Measurements from ENCODE around the gene RAB40A.
"Not testable (repeated sequence)": the region's sequence is repeated elsewhere in the genome, so short reads cannot be mapped to it uniquely, and the experiment has no call there.

Gene RAB40A

GRCh38 chrX:103524747-103525146 lies 5.5 kb upstream of the RAB40A start:
- DNase-seq (ENCODE audit: extremely low read depth in 1 of 2, low read depth in 1 of 2) = no peak

DNA sequence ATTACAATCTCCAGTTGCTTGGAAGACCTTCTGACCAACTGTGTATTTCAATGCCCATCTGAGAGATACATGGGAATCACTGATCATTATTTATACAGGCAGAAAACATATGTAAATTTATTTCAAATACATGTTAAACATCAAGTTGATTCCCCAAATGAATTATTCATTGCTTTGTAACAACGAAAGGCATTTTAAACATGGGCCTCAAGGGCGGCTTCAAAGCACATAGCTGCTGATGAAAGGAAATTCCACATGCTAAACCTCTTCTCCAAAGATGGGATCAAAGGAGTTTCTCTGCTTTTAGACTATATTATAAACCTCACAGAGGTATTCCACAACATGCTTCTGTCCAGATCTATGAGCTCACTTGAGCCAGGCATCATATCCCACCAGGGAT lies 4.3 kb upstream of the RAB40A start:
- no peak for DNase-seq (ENCODE audit: extremely low read depth in 1 of 2, low read depth in 1 of 2)

GRCh38 chrX:103520386-103520785 lies 1.1 kb upstream of the RAB40A start:
- no peak for DNase-seq (ENCODE audit: extremely low read depth in 1 of 2, low read depth in 1 of 2)

DNA sequence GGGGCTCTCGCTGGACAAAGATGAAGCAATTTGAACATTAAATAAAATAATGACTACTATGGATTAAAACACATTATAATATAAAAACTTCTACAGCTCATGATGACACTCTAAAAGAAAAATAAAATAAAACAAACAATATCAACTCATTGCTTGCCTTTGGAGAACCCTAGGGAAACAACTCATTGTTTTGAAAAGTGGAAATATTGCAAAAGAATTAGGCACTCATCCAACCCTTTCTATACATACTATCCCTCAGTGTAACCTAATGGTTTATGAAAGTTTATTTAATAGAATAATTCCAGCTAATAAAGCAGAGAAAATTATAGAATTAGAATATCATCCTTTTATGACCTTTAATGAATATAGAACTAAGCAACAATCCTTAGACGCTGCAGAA lies 718 bp downstream of the RAB40A start:
- no peak for DNase-seq (ENCODE audit: extremely low read depth in 1 of 2, low read depth in 1 of 2)

DNA sequence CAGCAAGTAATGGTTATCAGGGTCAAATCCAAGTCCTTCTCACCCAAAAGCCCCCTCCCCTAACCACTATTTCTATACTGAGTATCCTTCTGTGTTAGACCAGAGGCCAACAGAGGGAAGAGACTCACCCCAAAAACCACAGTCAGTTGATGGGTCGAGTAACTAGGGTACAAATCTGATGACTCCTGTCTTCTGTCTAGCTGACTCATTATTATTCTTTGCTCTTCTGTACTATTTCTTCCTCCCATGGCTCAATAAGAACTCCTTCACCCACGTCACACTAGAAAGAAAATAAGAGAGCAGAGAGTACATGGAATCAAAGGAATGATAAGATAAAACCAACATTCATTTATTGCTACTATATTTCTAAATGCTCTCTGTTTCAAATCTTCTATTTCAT lies 2.0 kb downstream of the RAB40A start:
- no peak for DNase-seq (ENCODE audit: extremely low read depth in 1 of 2, low read depth in 1 of 2)

DNA sequence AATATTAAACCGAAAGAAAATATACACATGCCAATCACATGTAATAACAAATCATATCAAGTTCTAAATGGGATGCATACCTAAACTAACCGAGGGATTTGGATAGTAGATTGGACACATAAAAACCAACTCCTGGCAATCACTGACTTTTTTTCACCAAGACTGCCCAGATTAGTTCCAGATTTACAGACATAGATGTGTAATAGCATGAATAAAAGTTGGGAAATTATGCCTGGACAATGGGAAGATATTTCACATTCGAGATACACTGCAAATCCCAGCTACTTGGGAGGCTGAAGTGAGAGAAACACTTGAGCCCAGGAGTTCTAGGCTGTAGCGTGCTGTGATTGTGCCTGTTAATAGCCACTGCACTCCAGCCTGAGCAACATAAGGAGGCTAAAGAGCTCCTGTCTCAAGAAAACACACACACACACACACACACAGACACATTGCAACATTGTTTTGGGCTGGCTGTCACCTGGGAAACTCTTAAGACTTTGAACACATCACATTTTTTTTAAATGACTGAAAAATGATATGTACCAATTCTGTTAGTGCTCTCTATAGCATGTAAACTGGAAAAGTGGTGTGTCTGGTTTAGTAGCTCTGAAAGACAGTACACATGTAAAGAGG lies 5.7 kb downstream of the RAB40A start:
- no peak for DNase-seq (ENCODE audit: extremely low read depth in 1 of 2, low read depth in 1 of 2)

- DNase-seq (ENCODE audit: extremely low read depth in 1 of 2, low read depth in 1 of 2) = no peak
These were observed 6.2 kb downstream of the RAB40A start for GRCh38 chrX:103513067-103513466.

- DNase-seq (ENCODE audit: extremely low read depth in 1 of 2, low read depth in 1 of 2) = no peak
These were observed 9.3 kb downstream of the RAB40A start for GRCh38 chrX:103510031-103510430.

DNA sequence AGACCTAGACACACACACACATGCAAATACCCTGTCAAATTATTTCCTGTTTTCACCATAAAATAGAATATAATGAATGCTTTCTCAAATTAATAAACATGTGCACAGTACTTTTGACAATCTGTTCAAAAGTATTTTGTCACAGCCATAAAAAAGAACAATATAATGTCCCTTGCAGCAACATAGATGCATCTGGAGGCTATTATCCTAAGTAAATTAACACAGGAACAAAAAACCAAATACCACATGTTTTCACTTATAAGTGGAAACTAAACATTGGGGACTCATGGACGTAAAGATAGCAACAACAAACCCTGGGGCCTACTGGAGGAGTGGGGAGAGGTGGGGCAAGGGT lies 15.5 kb downstream of the RAB40A start:
- DNase-seq (ENCODE audit: extremely low read depth in 1 of 2, low read depth in 1 of 2) = no peak

- no peak for DNase-seq (ENCODE audit: extremely low read depth in 1 of 2, low read depth in 1 of 2)
These were observed 16.0 kb downstream of the RAB40A start for GRCh38 chrX:103503163-103503852.

- no peak for DNase-seq (ENCODE audit: extremely low read depth in 1 of 2, low read depth in 1 of 2)
These were observed 20.5 kb downstream of the RAB40A start for GRCh38 chrX:103498786-103499185.

DNA sequence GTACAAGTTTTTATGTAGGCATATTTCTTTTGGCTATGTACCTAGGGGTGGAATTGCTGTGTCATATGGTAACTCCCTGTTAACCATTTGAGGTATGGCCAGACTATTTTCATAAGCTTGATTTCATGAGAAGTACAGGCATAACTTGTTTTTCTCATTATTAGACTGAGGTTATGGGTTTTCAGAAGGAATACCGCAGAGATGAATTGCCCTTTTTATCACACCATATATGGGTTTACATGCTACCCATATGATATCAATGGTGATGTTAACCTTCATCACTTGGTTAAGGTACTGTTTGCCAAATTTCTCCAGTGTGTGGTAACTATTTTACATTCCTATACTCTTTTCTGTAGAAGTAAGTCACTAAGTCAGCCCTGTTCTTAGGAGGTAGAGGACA lies 23.5 kb downstream of the RAB40A start:
- DNase-seq (ENCODE audit: extremely low read depth in 1 of 2, low read depth in 1 of 2) = no peak

DNA sequence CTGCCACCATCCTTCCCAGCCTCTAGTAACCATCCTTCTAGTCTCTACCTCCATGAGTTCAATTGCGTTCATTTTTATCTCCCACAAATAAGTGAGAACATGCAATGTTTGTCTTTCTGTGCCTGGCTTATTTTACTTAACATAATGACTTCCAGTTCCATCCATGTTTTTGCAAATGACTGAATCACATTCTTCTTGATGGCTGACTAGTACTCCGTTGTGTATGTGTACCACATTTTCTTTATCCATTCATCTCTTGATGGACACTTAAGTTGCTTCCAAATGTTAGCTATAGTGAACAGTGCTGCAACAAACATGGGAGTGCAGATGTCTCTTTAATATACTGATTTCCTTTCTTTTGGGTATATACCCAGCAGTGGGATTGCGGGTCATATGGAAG lies 25.7 kb downstream of the RAB40A start:
- DNase-seq (ENCODE audit: extremely low read depth in 1 of 2, low read depth in 1 of 2) = not testable (repeated sequence)

DNA sequence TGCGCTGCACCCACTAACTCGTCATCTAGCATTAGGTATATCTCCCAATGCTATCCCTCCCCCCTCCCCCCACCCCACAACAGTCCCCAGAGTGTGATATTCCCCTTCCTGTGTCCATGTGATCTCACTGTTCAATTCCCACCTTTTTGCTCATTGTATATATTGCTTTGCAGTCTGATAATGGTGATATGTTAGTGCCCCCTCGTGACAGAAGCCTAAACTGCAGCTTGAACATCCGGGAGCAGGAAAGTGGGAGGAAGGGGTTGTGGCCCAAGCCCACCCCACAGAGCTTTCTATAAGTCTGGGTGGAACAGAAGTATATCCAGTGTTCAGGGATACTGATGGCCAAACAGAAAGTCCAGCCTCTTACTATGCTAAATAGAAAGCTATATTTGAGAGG lies 29.6 kb downstream of the RAB40A start:
- DNase-seq (ENCODE audit: extremely low read depth in 1 of 2, low read depth in 1 of 2) = not testable (repeated sequence)

DNA sequence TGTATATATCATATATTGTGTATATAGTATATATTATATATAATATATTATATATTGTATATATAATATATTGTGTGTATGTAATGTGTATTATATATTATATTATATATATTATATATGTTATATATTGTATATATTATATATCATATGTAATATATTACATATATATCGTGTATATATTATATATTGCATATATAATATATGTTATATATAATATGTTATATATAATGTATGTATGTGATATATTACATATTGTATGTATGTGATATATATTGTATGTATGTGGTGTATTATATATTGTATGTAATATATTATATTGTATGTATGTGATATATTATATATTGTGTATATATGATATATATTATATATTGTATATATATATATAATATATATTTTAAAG lies 30.5 kb downstream of the RAB40A start:
- no peak for DNase-seq (ENCODE audit: extremely low read depth in 1 of 2, low read depth in 1 of 2)

- DNase-seq (ENCODE audit: extremely low read depth in 1 of 2, low read depth in 1 of 2) = no peak
These were observed 31.0 kb downstream of the RAB40A start for GRCh38 chrX:103488332-103488731.

GRCh38 chrX:103483720-103484119 lies 35.6 kb downstream of the RAB40A start:
- DNase-seq (ENCODE audit: extremely low read depth in 1 of 2, low read depth in 1 of 2) = no peak

GRCh38 chrX:103480526-103480925 lies 38.8 kb downstream of the RAB40A start:
- no peak for DNase-seq (ENCODE audit: extremely low read depth in 1 of 2, low read depth in 1 of 2)

DNA sequence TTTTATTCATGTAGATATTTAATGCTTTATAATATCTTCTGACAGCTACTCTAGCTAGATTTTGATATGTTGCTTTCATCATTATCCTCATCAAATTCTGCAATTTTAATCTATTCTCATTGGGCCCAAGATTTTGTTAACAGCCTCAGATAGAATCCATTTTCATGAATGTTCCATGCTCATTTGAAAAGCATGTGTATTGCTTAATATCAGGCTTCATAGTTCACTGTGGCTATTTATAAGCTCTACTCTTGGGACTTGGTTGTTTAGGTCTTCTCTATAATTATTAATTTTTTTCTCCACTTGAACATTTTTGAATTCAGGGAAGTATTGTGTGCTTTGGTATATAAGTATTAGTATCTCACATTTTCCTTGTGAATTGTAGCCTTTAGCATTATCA lies 41.8 kb downstream of the RAB40A start:
- no peak for DNase-seq (ENCODE audit: extremely low read depth in 1 of 2, low read depth in 1 of 2)

DNA sequence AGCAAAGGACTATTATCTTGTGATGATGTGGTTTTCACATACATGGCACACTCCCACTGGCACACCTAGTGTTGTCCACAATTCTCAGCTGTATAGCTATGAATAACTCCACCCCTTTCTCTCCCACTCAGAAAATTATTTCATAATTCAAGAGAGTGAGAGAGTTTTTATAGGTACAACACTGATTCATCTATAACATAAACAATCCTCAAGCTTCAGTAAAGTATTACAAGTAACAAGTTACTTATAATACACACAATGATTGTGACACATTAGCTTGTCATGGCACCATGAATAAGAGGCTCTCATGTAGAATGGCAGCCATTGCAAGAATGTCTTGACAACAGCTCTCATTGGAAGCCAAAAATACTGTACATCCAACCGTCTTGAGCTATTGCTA lies 43.9 kb downstream of the RAB40A start:
- no peak for DNase-seq (ENCODE audit: extremely low read depth in 1 of 2, low read depth in 1 of 2)

DNA sequence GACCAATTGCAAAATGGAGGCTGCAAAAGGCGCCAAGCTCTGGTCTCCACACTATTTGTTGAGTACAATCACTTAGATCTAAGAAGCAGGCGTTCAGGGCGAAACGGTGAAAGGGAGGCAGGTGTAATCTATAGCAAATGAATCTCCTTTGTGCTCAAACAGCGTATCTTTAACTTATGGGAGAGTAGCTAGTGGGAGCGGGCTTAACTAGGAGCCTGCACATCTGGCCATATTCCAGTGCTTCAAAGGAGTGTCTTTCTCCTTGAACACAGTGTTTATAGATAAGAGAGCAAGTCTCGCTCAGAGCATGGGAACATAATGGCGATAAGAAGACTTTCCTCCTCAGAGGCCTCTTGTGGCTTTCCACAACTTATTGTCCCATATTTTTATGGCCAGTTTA lies 49.3 kb downstream of the RAB40A start:
- DNase-seq (ENCODE audit: extremely low read depth in 1 of 2, low read depth in 1 of 2) = not testable (repeated sequence)

GRCh38 chrX:103467887-103468286 lies 51.4 kb downstream of the RAB40A start:
- DNase-seq (ENCODE audit: extremely low read depth in 1 of 2, low read depth in 1 of 2) = no peak

- DNase-seq (ENCODE audit: extremely low read depth in 1 of 2, low read depth in 1 of 2) = no peak
These were observed 52.1 kb downstream of the RAB40A start for GRCh38 chrX:103467156-103467555.
